GM23248 (cell line): ENCODE data around the gene PRPF4.

ENCODE experiments used
- EZH2 ChIP-seq: fragments of 200-600 bp; sonication (generic); IDR thresholded peaks from 2 replicates; pipeline ENCODE4 v1.6.1; 2018; ENCODE audit warnings: antibody characterized with exemption, mild to moderate bottlenecking; ENCODE audit not compliant: insufficient read depth, poor library complexity, severe bottlenecking
- EZH2phosphoT487 ChIP-seq: fragments of 200-600 bp; sonication (generic); IDR thresholded peaks from 2 replicates; pipeline ENCODE4 v1.6.1; 2018; ENCODE audit warnings: antibody characterized with exemption, moderate library complexity, mild to moderate bottlenecking, low read depth; ENCODE audit not compliant: insufficient read depth

DNA sequence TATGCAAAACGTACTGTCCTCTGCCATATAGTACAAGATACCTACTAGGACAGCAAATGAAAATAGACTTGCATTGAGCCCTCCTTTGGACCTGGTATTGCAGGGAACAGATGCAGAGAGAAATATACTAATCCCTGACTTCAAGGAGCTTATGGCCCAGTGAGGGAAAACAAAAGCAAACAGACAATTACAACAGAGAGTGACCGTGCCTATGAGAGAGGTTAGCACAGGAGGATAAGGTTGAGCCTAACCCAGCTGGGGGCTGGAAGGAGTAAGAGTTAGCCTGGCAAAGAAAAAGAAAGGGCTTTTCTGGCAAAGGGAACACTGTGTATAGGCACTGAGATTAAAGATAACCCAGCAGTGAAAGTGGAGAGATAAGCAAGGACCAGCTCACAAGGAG lies 5.6 kb upstream of the PRPF4 start:
- no peak for TF ChIP-seq EZH2
- no peak for TF ChIP-seq EZH2phosphoT487
